ENCODE results near the gene PBRM1. TPM values are rescaled to one million over a fixed set of nuclear protein-coding genes. Genes with fewer than 3 reads are reported as not detected.

Gene PBRM1
- total RNA-seq, 1 donor from 2014 or later = 116 TPM

DNA sequence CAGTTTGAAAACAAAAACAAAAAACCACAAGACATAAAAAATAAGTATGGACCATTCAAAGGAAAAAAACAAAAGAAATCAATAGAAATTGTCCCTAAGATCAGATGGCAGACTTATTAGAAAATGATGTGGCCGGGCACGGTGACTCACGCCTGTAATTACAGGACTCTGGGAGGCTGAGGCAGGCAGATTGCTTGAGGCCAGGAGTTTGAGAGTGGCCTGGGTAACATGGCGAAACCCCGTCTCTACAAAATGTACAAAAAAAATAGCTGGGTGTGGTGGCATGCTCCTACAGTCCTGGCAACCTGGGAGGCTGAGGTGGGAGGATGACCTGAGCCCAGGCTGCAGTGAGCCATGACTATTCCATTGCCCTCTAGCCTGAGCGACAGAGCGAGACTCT, 36.8 kb upstream of the PBRM1 start:
- Mint-ChIP-seq H3K4me3 (no peak overlapping the region), H3K27ac (no peak overlapping the region), H3K27me3 (ENCODE audit: insufficient read depth, low read depth) (peaks cover 3% of the 10 kb centered on the region), H3K9me3 (peaks cover 11% of the 10 kb centered on the region), H3K4me1 (no peaks in the 10 kb centered on the region), H3K36me3 (peaks cover 45% of the 10 kb centered on the region)
- H4K20me1 ChIP-seq (ENCODE audit: low read depth) = no peaks in the 10 kb centered on the region
- H3K4me1 ChIP-seq = no peaks in the 10 kb centered on the region
- no peak overlapping the region for H3K4me3 ChIP-seq
- H3K27me3 ChIP-seq = no peaks in the 10 kb centered on the region
- TF ChIP-seq, protein P1, sequence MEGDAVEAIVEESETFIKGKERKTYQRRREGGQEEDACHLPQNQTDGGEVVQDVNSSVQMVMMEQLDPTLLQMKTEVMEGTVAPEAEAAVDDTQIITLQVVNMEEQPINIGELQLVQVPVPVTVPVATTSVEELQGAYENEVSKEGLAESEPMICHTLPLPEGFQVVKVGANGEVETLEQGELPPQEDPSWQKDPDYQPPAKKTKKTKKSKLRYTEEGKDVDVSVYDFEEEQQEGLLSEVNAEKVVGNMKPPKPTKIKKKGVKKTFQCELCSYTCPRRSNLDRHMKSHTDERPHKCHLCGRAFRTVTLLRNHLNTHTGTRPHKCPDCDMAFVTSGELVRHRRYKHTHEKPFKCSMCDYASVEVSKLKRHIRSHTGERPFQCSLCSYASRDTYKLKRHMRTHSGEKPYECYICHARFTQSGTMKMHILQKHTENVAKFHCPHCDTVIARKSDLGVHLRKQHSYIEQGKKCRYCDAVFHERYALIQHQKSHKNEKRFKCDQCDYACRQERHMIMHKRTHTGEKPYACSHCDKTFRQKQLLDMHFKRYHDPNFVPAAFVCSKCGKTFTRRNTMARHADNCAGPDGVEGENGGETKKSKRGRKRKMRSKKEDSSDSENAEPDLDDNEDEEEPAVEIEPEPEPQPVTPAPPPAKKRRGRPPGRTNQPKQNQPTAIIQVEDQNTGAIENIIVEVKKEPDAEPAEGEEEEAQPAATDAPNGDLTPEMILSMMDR (IDR thresholded peaks at IDR 0.05) = no peak
- TF ChIP-seq EZH2phosphoT487 (IDR thresholded peaks at IDR 0.05) (no peak), EZH2 (IDR thresholded peaks at IDR 0.05) (no peak)
- no peak overlapping the region for H3K4me2 ChIP-seq
- no peak overlapping the region for H3K27ac ChIP-seq
- H3K79me2 ChIP-seq (ENCODE audit: low read depth) = no peaks in the 10 kb centered on the region
- no peaks in the 10 kb centered on the region for H3K9me3 ChIP-seq (ENCODE audit: low read depth)
- no peak for DNase-seq (ENCODE audit: low spot score)
- no peaks in the 10 kb centered on the region for H3F3A ChIP-seq (ENCODE audit: low read depth)
- H3K36me3 ChIP-seq = no peaks in the 10 kb centered on the region
- no peak overlapping the region for H2AFZ ChIP-seq (replicated peaks)
- H3K9ac ChIP-seq = no peak overlapping the region

DNA sequence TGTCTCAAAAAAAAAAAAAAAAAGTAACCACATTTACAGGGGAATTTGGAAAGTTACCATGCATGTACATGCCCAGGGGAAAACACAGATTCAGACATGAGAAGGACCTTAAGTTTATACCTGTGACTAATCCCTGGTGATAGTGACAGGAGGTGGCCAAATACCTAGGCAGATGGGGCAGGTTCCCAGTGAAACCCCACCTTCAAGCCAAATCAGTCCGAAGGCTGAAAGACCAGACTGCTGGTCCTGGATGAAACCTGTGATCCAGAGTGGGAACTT, 36.0 kb upstream of the PBRM1 start:
- Histone ChIP-seq H4K20me1 (ENCODE audit: low read depth) (no peaks in the 10 kb centered on the region), H3K9me3 (ENCODE audit: low read depth) (no peaks in the 10 kb centered on the region), H2AFZ (replicated peaks) (no peak overlapping the region), H3K27me3 (no peaks in the 10 kb centered on the region), H3K36me3 (no peaks in the 10 kb centered on the region), H3K27ac (no peak overlapping the region), H3F3A (ENCODE audit: low read depth) (no peaks in the 10 kb centered on the region), H3K4me3 (no peak overlapping the region), H3K4me1 (no peaks in the 10 kb centered on the region), H3K79me2 (ENCODE audit: low read depth) (no peaks in the 10 kb centered on the region), H3K9ac (no peak overlapping the region), H3K4me2 (no peak overlapping the region)
- Mint-ChIP-seq H3K4me1 (no peaks in the 10 kb centered on the region), H3K4me3 (no peak overlapping the region), H3K27ac (no peak overlapping the region), H3K9me3 (peaks cover 11% of the 10 kb centered on the region), H3K36me3 (peaks cover 42% of the 10 kb centered on the region), H3K27me3 (ENCODE audit: insufficient read depth, low read depth) (peaks cover 3% of the 10 kb centered on the region)
- no peak for TF ChIP-seq EZH2phosphoT487 (IDR thresholded peaks at IDR 0.05)
- no peak for TF ChIP-seq EZH2 (IDR thresholded peaks at IDR 0.05)
- TF ChIP-seq, protein P1 (IDR thresholded peaks at IDR 0.05) = no peak
- no peak for DNase-seq (ENCODE audit: low spot score)

DNA sequence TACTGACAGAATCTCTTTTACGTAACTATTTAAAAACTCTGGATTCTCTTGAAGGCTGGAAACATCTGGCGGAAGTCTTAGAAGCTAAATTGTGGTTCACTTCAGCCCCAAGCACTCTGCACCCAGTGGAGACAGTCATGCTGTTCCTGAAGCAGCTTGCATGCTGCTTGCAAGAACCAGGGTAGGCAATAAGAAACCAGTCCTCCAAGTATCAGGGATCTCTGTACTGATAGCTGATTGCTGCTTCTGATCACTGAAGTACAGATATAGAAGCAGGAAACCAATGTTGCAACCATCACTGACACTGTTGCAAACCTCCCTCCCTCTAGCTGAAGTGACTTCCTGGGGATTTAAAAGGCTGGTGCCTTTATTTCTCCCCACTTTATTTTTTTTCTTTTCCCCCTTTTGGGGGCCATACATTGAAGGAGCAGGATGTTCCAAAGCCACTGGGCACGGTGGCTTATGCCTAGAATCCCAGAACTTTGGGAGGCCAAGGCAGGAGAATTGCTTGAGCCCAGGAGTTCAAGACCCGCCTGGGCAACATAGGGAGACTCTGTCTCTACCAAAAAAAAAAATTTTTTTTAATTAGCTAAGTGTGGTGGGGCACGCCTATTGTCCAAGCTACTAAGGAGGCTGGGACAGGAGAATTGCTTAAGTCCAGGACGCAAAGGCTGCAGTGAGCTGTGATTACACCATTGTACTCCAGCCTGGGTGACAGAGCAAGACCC, 35.5 kb upstream of the PBRM1 start:
- Histone ChIP-seq H3K9ac (no peak overlapping the region), H3K27me3 (no peaks in the 10 kb centered on the region), H3K4me3 (no peak overlapping the region), H3K4me2 (no peak overlapping the region), H3K36me3 (no peaks in the 10 kb centered on the region), H2AFZ (replicated peaks) (no peak overlapping the region), H3K79me2 (ENCODE audit: low read depth) (no peaks in the 10 kb centered on the region), H3K4me1 (no peaks in the 10 kb centered on the region), H4K20me1 (ENCODE audit: low read depth) (no peaks in the 10 kb centered on the region), H3K27ac (no peak overlapping the region), H3K9me3 (ENCODE audit: low read depth) (no peaks in the 10 kb centered on the region), H3F3A (ENCODE audit: low read depth) (peaks cover 4% of the 10 kb centered on the region)
- Mint-ChIP-seq H3K4me3 (no peak overlapping the region), H3K27me3 (ENCODE audit: insufficient read depth, low read depth) (peaks cover 3% of the 10 kb centered on the region), H3K27ac (no peak overlapping the region), H3K9me3 (peaks cover 11% of the 10 kb centered on the region), H3K4me1 (no peaks in the 10 kb centered on the region), H3K36me3 (peaks cover 43% of the 10 kb centered on the region)
- no peak for DNase-seq (ENCODE audit: low spot score)
- no peak for TF ChIP-seq EZH2phosphoT487 (IDR thresholded peaks at IDR 0.05)
- TF ChIP-seq EZH2 (IDR thresholded peaks at IDR 0.05) = no peak
- TF ChIP-seq, protein P1 (IDR thresholded peaks at IDR 0.05) = no peak

All from neural progenitor cell (in vitro differentiated cells).